MM.1S (cell line): ENCODE measurements around the gene GOT1.

ENCODE experiments used
- DNase-seq: peaks from one replicate; pipeline ENCODE4 v3.0.0-alpha.2; 2015
- H2AFZ ChIP-seq: fragments of 300-600 bp; sonication (generic); 2 replicates; pipeline ENCODE4 v1.6.0; 2016; ENCODE audit warnings: antibody characterized with exemption, low read length
- H3F3A ChIP-seq: fragments of 300-600 bp; sonication (generic); 2 replicates; pipeline ENCODE4 v1.6.1; 2016; ENCODE audit warnings: mild to moderate bottlenecking, antibody characterized with exemption, low read length, moderate library complexity, mixed read lengths; ENCODE audit not compliant: insufficient read depth
- H3K27ac ChIP-seq: fragments of 300-600 bp; sonication (generic); 2 replicates; pipeline ENCODE4 v1.5.1; 2016; ENCODE audit warnings: mild to moderate bottlenecking, low read length
- H3K27me3 ChIP-seq: fragments of 300-600 bp; sonication (generic); replicated peaks from 2 replicates; pipeline ENCODE4 v1.6.0; 2016; ENCODE audit warnings: low read length; ENCODE audit not compliant: insufficient read depth
- H3K36me3 ChIP-seq: fragments of 300-600 bp; sonication (generic); replicated peaks from 2 replicates; pipeline ENCODE4 v1.6.1; 2016; ENCODE audit warnings: mild to moderate bottlenecking, low read length, mixed read lengths; ENCODE audit not compliant: insufficient read depth
- H3K4me1 ChIP-seq: fragments of 300-600 bp; sonication (generic); 2 replicates; pipeline ENCODE4 v1.6.1; 2016; ENCODE audit warnings: low read length, mixed read lengths
- H3K4me2 ChIP-seq: fragments of 300-600 bp; sonication (generic); 2 replicates; pipeline ENCODE4 v1.6.0; 2016; ENCODE audit warnings: low read depth, low read length
- H3K4me3 ChIP-seq: fragments of 300-600 bp; sonication (generic); 2 replicates; pipeline ENCODE4 v1.5.1; 2016; ENCODE audit warnings: low read length, mixed read lengths
- H3K79me2 ChIP-seq: fragments of 300-600 bp; sonication (generic); 2 replicates; pipeline ENCODE4 v1.6.1; 2016; ENCODE audit warnings: mixed run types, low read length, mixed read lengths
- H3K9ac ChIP-seq: fragments of 300-600 bp; sonication (generic); 2 replicates; pipeline ENCODE4 v1.6.1; 2016; ENCODE audit warnings: low read length, mixed read lengths
- H3K9me2 ChIP-seq: fragments of 300-600 bp; sonication (generic); replicated peaks from 2 replicates; pipeline ENCODE4 v1.6.1; 2016; ENCODE audit warnings: mild to moderate bottlenecking, low read length, mixed read lengths; ENCODE audit not compliant: insufficient read depth
- H3K9me3 ChIP-seq: fragments of 300-600 bp; sonication (generic); replicated peaks from 2 replicates; pipeline ENCODE4 v1.6.1; 2016; ENCODE audit warnings: mild to moderate bottlenecking, low read length, mixed read lengths; ENCODE audit not compliant: insufficient read depth
- H4K20me1 ChIP-seq: fragments of 300-600 bp; sonication (generic); 2 replicates; pipeline ENCODE4 v1.6.1; 2016; ENCODE audit warnings: mild to moderate bottlenecking, low read length, moderate library complexity, mixed read lengths; ENCODE audit not compliant: insufficient read depth
- CTCF ChIP-seq: fragments of 300-600 bp; sonication (generic); IDR thresholded peaks from 2 replicates; pipeline ENCODE4 v1.5.1; 2016; ENCODE audit warnings: antibody characterized with exemption, low read length, mixed read lengths
- EZH2 ChIP-seq: fragments of 300-600 bp; sonication (generic); optimal IDR thresholded peaks from 2 replicates; pipeline ENCODE3; 2017; ENCODE audit warnings: low read depth, mild to moderate bottlenecking, antibody characterized with exemption, low read length, mixed read lengths
- EZH2phosphoT487 ChIP-seq: fragments of 300-600 bp; sonication (generic); IDR thresholded peaks from 2 replicates; pipeline ENCODE4 v1.6.1; 2018; ENCODE audit warnings: antibody characterized with exemption, low read length

Gene GOT1

DNA sequence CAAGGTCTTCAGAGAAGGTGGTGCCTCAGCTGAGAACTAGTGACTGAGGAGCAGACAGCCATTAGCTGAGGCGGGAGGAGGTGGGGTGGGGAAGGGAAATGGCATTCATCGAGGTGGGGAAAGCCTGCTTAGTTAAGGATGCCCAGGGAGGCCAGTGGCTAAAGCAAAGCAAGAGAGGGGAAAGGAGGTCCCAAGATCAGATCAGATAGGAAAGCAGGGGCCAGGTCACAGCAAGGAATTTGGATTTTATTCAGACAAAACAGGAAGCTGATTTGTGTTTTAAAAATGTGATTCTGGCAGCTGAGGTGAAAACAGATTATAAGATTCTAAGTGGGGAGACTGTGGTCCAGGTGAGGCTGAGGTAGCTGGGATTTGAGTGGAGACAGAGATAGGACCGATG, 55.5 kb downstream of the GOT1 start:
- TF ChIP-seq EZH2phosphoT487 (no peak), EZH2 (no peak), CTCF (no peak)

GRCh38 chr10:99374526-99374925, 55.9 kb downstream of the GOT1 start:
- no peak for DNase-seq
- Histone ChIP-seq H3K9ac (no peak overlapping the region), H4K20me1 (no peaks in the 10 kb centered on the region), H3K79me2 (no peaks in the 10 kb centered on the region), H3K4me3 (no peak overlapping the region), H3K9me2 (no peaks in the 10 kb centered on the region), H3K36me3 (no peaks in the 10 kb centered on the region), H3K4me2 (no peak overlapping the region), H3K27ac (no peak overlapping the region), H2AFZ (no peak overlapping the region), H3K9me3 (no peaks in the 10 kb centered on the region), H3F3A (no peaks in the 10 kb centered on the region), H3K27me3 (peaks cover 42% of the 10 kb centered on the region), H3K4me1 (peaks cover 15% of the 10 kb centered on the region)
- TF ChIP-seq CTCF = no peak

More for the DNA sequence above, 55.5 kb downstream of the GOT1 start:
- no peak overlapping the region for H3K4me3 ChIP-seq
- H2AFZ ChIP-seq = no peak overlapping the region
- no peak overlapping the region for H3K27ac ChIP-seq
- H3F3A ChIP-seq = no peaks in the 10 kb centered on the region
- peaks cover 15% of the 10 kb centered on the region for H3K4me1 ChIP-seq
- H3K27me3 ChIP-seq = peaks cover 38% of the 10 kb centered on the region
- H3K9me2 ChIP-seq = no peaks in the 10 kb centered on the region
- DNase-seq = no peak
- no peak overlapping the region for H3K4me2 ChIP-seq
- no peaks in the 10 kb centered on the region for H3K36me3 ChIP-seq
- no peaks in the 10 kb centered on the region for H3K79me2 ChIP-seq
- H4K20me1 ChIP-seq = no peaks in the 10 kb centered on the region
- H3K9me3 ChIP-seq = no peaks in the 10 kb centered on the region
- no peak overlapping the region for H3K9ac ChIP-seq

- H3F3A ChIP-seq = no peaks in the 10 kb centered on the region
- H3K4me1 ChIP-seq = peaks cover 15% of the 10 kb centered on the region
- H4K20me1 ChIP-seq = no peaks in the 10 kb centered on the region
- H3K27ac ChIP-seq = no peak overlapping the region
- H3K36me3 ChIP-seq = no peaks in the 10 kb centered on the region
- no peak overlapping the region for H2AFZ ChIP-seq
- no peaks in the 10 kb centered on the region for H3K79me2 ChIP-seq
- TF ChIP-seq CTCF = no peak
- no peak for TF ChIP-seq EZH2phosphoT487
- TF ChIP-seq EZH2 = no peak
- no peak overlapping the region for H3K4me3 ChIP-seq
- DNase-seq = no peak
- no peak overlapping the region for H3K9ac ChIP-seq
- H3K9me2 ChIP-seq = no peaks in the 10 kb centered on the region
- H3K27me3 ChIP-seq = peaks cover 58% of the 10 kb centered on the region
- H3K9me3 ChIP-seq = no peaks in the 10 kb centered on the region
- H3K4me2 ChIP-seq = no peak overlapping the region
Measured at GRCh38 chr10:99372546-99373271, 57.7 kb downstream of the GOT1 start.
